CD4-positive, alpha-beta T cell treated with Interleukin-15 for 4 hours (primary cell): Measurements from ENCODE around the gene SLC31A2.

Experiments
- DNase-seq: peaks from one replicate; pipeline ENCODE4 v3.0.0-alpha.2; 2020; ENCODE audit warnings: low spot score

Gene SLC31A2

DNA sequence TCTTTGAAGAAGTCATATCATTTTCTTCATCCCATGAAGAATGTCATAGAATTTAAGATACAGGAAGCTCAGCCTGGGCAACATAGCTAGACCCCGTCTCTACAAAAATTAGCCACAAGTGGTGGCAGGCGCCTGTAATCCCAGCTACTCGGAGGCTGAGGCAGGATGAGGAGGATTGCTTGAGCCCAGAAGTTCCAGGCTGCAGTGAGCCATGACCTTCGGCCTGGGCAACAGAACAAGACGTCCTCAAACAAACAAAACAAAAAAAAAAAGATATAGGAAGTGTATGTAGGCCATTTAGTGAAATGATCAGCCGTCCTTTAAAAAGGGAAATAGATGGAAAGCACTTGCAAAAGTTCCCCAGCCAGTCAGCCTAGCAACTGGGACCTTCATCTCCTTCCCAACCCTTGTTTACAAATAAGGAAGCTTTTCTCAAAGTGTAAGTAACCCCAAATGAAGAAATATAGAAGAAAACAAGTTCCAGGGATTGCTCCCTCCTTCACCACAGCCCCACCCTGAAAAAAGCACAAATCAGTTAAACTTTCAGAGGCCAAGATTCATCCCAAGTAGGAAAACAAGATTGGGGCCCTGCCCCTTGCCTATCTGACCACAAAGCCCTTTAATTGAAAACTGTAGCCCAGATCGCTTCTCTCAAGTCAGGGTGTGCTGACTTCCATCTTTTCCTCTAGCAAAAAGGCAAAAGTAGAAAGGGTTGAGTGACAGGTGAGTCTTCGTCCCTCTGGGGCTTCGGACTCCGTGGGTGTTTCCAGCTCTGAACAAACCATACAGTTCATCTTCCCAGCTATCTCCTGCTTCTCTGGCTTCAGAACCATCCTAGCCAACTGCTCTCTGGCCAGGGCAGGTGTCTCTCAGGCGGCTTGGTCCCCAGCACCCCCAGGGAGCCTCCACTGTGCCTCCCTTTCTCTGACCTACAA, 1.2 kb downstream of the SLC31A2 start:
- no peak for DNase-seq

DNA sequence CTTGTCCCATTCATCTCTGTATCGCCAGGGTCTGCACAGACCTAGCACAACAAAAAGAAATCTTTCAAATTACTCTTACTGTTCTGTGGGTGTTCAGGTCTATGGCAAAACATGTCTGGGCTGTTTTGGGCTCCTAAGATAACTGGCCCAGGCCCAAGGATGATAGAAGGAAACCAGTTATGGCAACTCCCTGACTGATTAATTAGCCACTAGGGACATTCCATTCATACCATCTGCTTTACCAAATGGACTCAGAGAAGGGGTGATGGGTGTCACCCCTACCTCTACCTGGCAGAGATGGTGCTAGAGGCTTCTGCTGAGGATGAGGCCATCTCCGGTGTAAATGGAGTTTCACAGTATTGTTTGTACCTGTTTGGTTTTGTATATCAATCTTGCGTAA, 1.9 kb downstream of the SLC31A2 start:
- no peak for DNase-seq

DNA sequence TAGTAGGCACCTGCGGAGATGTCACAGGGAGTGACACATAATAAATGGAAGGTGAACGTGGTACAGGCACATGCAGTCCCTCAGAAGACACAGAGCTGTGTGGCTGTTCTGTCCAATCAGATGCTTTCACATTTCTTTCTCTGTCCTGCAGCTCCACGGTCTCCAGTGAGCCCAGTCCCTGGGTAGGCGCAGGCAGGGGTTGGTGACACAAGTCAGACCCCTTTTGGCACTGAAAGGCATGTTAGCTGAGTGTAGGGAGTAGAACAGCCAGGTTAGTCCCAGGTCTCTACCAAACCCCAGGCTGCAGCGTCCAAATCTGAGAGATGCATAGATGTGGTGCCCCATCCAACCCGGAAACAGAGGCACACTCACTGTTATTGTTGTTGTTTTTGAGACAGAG, 2.8 kb downstream of the SLC31A2 start:
- DNase-seq = no peak

DNA sequence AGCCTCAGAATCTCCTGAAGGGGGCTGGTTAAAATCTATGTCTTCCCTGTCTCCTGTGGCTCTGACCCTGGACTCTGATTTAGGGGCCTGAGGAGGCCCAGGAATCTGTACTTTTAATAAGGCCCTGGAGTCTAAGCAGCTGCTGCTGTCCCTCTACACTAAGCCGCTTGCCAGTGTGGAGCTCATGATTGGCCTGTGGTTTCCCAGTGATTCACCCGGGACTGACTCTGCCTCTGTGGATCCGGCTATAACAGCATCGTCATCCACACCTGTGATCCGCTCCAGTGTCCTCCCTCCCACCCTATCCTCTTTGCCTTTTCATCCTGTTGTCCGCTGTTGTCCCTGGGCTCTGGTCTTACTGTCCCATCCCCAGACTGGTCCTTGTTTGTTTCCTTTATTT, 3.7 kb downstream of the SLC31A2 start:
- no peak for DNase-seq

DNA sequence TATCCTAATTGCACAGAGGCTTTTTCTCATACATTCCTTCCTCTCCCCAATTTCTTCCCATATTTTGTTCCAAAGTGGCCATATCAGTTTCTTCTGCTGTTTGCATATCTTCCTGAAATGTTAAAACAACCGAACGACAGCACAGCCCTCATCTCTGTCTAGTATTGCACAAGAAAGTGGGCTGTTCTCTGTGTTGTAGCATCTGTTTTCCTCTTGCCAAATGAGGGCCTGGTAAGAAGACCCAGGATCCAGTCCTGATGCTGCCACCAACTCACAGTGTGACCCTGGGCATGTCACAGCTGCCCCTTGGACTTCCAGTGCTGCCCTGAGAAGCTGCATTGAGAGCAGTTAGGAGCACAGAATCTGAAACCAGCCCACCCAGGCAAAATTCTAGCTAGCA, 4.1 kb downstream of the SLC31A2 start:
- no peak for DNase-seq

DNA sequence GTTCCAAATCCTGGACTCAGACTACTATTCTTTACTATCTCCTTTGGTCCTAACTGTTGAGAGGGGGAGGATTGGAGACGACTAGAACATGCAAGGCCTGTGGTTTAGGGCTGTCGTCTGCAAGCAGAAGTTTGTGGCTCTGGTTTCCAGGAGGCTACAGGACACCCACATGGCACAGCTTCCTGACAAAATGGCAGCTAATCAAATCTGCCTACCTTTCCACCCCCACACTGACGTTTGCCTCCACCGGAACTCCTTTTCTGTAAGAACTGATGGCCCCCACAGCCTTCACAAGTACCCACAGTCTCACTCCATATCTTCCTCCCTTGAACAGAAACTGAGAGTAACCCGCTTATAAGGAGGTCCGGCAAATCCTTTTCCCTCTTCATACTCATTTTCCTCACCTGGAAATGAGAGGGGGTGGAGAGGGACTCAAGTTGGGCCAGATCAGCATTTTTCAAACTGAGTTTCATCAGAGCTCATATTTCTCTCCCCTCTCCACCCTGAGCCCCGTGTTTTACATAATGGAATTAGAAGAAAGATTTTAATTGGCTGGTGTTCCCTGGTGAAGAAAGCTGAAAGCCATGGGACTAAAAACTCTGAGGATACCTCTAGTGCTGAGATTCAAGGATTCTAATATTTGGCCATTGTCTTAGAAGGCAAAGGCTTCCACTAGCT, 5.2 kb downstream of the SLC31A2 start:
- peak; percentile 16 for DNase-seq

DNA sequence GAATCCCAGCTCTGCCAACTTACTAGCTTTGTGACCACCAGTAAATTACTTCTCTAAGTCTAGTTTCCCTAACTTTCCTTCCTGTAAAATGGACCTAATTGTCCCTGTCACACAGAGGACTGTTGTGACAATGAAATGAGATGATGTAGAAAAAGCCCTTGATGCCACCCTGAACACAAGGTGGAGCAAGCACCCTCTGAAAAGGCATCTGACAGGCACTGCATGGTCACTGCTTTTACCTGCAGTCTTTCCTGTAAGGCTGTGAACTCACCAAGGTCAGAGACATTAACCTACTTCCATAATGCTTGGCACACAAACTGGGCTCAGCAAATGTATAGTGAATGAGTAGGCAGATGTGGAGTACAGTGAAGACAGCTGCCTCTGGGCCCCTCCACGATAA, 6.1 kb downstream of the SLC31A2 start:
- no peak for DNase-seq

DNA sequence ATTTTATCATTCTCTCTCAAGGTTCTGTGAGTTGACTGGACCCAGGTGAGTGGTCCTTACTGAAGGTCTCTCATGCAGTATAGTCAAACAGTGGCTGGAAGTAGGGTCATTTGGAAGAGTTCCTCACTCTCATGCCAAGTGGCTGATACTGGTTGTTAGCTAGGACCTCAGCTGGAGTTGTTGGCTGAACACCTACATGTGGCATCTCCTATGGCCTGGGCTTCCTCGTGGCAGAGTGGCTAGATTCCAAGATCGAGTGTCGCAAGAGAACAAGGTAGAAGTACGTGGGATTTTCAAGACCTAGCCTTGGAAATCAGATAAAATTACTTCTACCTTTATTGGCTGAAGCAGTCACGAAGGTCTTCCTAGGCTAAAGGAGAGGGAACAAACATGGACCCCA, 7.6 kb downstream of the SLC31A2 start:
- DNase-seq = no peak

DNA sequence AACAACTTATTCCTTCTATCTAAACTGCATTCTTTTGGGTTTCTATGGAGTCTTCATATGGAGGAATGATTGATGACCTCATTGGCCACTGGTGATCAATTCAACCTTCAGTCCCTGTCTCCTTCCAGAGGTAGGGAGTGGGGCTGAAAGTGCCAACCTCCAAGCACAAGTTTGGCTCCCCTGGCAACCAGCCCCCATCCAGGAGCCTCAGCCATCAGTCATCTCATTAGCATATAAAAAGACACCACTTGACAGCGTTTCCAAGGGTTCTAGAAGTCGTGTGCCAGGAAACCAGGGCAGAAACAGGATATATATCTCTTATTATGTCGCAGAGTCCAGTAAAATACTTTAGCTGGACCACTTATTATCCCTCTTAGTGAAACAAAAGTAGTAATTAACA, 9.8 kb downstream of the SLC31A2 start:
- DNase-seq = no peak

DNA sequence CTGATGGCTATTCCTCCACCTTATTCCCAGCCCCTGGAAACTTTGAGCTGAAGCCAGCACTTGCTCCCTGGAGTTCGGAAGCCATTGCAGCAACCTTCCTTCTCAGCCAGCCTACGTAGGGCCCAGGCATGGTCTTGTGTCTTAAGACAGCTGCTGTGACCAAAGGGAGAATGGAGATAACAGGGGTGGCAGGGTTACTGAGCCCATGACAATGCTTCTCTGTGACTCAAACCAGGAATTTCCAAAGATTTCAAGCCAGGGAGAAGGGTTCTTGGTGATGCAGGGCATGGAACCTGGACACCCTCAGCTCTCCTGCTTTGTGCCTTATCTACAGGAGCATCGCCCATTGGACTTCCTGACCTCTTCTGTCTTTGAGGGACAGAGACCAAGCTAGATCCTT, 12.2 kb downstream of the SLC31A2 start:
- DNase-seq = no peak

DNA sequence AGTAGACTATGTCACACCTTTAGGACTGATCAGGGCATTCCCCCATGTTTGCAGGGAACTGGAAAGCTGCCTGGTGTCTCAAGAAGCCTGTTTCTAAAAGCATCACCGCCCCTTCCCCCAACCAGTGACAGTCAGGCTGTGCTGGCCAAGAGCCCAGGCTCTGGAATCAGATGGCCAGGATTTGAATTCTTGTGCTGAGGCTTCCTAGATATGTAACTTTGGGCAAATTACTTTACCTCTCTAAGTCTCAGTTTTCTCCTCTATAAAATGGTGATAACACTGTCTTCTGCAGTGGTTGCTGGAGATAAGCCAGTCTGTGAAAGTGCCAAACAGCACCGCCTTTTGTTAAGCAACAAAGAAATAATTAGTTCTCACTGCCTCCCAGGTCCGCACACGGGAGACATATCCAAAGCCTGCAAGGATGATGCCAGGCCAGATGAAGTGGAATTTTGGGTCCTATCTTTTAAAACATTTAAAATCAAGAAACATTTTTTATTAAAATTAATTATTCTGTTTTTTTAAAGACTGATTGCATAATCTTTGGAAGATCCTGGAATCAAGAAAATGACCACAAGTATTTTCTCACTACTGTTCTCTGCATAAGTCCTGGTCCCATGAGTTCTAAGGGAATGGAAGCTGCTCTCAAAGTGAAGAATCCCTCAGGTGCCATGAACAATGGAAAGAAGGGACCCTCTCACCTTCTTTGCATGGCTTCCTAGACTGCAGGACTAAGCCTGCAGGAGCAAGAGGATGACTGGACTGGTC, 13.9 kb downstream of the SLC31A2 start:
- no peak for DNase-seq

DNA sequence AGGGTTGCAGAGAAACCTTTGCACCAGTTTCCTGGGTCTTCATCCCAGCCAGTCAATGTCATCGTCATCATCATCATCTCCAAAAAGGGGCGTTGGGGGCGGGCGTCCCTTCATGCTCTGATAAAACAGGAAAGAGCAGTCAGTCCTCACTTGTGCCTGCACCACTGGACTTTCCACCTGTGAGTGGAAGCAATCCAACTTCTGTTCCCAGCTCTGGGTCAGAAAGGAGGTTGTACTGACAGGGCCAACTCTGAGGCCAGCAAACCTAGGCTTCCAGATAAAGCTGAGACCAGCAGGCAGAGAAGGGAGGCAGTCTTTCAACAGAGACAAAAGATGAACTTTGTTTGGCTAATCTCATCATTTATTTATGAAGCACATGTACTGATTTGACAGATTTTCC, 15.2 kb downstream of the SLC31A2 start:
- DNase-seq = no peak

DNA sequence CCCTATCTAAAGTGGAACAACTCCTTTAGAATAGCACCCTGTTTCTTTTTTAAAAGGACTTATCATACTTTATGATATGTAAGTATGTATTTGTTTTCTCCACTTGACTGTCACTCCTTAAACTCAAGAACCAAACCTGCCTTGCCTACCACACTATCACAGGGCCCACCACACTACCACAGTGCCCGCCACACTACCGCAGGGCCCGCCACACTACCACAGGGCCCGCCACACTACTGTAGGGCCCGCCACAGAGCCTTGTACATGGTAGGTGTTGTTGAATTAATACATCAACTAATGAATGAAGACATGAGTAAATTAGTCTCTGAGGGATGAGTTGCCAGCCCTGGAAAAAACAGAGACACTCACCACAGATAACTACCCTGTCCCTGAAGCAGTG, 18.0 kb downstream of the SLC31A2 start:
- no peak for DNase-seq

DNA sequence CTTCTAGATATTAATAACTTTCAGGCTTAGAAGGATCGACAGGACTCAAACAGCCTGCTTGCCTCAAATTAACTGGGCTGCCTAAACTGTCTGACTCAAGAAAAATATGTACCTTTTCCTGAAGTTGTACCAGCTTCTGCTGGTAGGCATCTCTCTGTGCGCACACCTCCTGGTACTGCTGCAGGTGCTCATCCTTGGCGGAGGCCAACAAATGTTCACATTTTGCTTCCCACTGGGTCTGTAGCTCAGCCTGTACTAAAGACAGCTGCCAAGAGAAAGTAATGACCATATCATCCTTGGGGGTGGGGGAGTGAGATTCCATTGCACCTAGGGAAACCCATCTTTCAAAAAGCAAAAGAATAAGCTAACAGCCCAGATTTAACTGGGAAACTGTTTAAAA, 22.5 kb downstream of the SLC31A2 start:
- DNase-seq = no peak

DNA sequence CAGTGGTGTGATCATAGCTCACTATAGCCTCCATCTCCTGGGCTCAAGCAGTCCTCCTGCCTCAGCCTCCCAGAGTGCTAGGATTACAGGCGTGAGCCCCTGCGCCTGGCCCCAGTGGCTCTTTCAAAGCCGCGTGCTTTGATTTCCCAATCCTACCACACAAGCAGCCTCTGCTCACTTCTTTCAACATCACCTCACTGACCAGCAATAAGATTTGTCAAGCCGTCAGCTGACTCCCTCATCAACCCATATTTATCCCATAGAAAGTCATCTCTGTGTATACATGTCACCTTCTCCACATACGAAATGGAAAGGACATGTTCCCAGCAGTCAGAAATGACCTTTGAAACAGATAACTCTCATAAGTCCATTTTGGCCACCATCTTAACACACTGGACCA, 26.0 kb downstream of the SLC31A2 start:
- no peak for DNase-seq

DNA sequence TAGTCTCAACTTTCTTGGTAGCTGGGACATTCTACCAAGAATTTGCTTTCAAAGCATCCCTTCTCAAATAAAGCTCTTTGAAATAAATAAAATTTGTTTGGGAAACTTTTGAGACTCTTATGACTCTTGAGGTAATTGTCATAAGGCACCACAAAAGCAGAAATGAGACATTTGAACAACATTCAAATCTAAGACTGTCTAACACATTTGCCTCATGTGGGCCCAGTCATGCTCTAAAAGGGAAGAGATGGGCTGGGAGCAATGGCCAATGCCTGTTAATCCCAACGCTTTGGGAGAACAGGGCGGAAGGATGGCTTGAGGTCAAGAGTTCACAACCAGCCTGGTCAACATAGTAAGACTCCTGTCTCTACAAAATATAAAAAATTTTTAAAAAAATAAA, 26.4 kb downstream of the SLC31A2 start:
- DNase-seq = no peak

DNA sequence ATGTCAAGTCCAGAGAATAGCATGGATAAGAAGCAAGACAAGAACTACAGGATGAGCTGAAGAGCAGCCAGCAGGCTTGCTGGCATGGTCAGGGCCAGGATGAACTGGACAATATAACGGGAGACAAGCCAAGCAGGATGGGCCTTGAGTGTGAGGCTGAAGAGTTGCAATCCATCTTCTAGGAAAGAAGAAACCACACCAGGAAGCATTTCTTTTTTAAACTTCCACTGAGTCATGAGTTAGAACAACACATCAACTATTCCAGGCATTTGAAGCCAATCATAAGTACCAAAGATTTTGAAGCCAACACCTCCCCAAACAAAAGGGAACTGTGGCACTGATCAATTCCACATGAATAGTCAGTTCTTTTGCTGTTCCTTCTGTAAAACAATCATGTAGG, 27.3 kb downstream of the SLC31A2 start:
- no peak for DNase-seq

DNA sequence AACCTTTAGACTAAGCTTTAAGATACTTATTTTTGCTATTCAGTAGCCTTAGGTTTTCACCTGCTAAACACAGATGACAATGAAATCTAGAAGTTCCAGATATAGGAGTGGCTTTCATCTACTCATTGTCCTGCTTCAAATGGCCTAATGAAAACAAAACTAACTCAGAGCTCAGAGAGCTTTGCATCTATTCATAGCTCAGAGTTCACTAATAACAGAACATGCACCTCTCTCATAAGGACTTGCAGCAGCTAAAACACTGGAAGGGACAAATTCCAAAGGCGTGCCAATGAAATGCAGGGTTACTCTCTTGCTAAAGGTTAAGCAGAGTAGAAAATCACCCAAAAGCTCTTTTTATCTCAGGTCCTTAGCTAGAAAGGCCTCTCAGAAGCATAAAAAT, 29.0 kb downstream of the SLC31A2 start:
- no peak for DNase-seq

DNA sequence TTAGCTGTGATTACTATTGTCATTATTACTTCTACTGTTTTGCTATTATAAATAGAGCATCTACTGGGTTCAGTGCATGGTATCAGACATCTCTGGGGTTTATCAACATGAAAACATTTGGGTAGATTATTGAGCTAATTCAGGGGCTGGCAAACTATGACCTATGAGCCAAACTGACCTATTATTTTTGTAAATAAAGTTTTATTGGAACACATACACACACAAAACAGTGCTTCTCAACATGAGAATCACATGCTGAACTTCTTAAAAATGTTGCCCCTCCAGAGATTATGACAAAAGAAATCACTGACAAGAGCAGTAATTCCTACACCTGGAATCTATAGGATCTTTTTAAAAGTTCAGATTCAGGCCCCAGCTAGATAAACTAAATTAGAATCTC, 30.4 kb downstream of the SLC31A2 start:
- no peak for DNase-seq

DNA sequence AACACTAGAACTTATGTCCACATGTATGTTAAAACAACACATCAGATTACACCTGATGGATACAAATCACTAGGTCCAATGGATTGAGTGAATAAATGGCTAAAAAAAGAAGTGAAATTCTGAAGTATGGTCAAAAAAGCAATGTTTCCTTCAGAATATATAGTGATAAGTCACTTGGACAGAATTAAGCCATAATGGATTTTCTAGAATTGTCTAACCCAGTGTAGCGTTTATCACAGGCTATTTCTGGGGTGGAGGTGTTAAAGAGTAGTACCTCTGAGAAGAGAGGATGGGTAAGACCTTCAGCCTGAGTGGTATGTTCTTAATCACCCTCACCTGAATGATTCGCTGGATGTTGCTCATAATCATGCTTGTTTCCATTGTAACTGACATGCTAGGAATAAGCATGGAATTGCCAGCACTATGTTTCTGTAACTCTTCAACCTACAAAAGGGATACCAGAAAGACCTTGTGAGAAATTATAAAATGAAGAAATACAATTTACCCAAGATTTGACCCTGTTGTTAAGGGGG, 33.2 kb downstream of the SLC31A2 start:
- DNase-seq = no peak

DNA sequence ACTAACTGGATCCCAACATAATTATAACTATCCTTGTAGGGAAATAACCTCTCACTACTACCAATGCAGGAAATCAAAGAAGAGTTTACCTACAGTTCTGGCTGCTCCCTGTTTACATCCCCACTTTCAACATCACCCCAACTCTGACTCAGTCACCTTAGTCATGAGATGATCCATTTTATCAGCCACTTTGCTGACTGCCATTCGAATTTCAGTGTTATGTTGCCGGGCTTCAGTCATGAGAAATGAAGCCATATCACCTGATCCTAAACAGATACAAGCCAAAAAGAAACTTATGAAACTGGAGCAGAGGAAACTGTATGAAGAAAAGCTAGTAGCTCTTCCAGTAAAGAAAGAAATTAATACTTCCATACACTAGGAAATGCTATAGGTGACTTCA, 33.7 kb downstream of the SLC31A2 start:
- no peak for DNase-seq

DNA sequence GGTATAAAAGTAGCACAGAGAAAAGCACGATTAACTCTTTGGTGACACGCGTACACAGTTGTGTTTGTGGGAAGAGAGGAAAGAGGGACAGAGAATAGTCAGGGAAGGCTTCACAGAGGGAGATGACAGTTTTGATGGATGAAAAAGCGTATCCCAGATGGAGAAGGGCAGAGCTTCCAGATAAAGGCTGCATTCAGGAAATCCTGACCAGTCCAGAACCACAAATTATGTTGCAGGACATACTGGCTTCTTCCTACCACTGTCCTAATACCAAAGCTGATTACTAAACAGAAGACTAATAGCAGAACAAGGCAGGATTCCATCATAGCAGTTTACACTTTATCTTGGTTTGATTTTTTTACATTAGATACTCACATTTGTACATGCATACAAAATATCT, 34.5 kb downstream of the SLC31A2 start:
- DNase-seq = no peak
